DMS114 treated with DMSO at 0.1 percent for 48 hours (cell line): ENCODE results near the gene THAP7.
"Not testable (repeated sequence)": the region's sequence is repeated elsewhere in the genome, so short reads cannot be mapped to it uniquely, and the experiment has no call there.

ENCODE experiments used
- DNase-seq: peaks from one replicate; lab custom pipeline; 2025; ENCODE audit not compliant: unreplicated experiment; lab: John Stamatoyannopoulos, UW

THAP7 gene

GRCh38 chr22:21013657-21014201 lies 11.8 kb upstream of the THAP7 start:
- DNase-seq: no peak

DNA sequence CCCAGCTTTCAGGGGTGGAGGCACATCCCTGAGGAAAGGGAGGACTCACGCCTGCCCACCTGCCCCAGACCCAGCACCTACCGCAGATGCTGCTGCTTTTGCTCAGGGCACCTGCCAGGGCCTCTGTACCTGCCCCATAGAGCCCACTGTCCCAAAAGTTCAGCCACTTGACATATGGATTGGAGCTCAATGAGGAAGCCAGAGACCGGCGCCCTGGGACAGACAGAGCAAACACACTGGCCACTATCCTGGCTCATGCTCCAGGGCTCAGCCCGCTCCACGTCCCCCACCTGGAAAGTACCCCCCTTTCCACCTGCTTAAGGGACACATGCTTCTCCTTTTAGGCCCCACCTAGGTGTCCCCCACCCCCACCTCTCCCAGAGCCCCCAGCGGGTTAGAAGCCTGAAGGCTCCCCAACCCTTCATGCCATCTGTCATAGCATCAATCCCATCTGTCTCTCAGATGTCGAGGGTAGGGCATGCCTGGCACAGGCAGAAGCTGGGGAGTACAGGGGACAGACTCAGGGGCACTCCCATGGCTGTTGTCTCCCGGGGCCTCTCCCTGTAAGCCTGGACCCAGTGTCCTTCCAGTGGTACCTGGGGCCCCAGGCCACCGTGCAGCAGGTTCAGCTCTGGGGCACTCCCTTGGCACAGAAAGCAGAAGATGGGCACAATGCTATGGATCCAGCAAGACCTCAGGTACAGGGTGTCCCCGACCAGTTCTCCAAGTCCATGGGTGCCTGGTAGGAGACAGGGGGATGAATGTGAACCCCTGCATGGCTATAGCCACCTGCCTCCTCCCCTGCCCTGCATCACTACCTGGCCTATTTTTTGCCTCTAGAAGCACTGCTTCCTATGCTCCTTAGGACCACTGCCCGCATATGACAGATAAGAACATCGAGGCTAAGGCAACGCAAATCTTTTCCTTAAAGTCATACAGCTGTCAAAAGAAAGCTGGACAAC lies 10.8 kb upstream of the THAP7 start:
- DNase-seq: no peak

DNA sequence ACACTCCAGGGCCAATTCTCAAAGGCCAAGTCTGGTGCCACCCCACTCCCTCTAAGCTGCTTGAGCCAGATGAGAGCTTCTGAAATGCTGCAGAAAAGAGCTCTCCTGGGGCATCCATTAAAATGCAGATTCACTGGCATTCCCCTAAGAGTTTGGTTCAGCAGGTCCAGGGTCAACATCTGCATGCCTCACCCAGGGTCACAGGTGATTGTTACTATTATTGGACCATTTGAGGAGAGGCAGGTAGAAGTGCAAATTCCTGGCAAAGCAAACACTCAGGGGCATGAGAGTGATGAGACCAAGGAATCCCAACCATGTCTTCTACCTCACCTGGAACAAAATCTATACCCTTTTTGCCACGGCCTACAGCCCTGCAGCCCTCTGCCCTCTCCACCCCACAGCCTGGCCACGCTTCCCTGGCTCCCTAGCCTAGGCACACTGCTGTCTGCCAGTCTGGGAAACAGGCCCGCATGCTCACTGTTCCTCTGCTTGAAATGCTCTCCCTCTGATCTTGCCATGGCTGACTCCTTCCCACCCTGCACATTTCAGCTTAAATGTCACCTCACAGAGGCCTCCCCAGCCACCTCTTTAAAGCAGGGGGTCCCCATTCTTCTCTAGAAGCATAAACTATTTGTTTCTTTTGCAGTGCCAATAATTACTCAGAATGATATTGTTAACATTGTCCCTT lies 8.7 kb upstream of the THAP7 start:
- no peak for DNase-seq

DNA sequence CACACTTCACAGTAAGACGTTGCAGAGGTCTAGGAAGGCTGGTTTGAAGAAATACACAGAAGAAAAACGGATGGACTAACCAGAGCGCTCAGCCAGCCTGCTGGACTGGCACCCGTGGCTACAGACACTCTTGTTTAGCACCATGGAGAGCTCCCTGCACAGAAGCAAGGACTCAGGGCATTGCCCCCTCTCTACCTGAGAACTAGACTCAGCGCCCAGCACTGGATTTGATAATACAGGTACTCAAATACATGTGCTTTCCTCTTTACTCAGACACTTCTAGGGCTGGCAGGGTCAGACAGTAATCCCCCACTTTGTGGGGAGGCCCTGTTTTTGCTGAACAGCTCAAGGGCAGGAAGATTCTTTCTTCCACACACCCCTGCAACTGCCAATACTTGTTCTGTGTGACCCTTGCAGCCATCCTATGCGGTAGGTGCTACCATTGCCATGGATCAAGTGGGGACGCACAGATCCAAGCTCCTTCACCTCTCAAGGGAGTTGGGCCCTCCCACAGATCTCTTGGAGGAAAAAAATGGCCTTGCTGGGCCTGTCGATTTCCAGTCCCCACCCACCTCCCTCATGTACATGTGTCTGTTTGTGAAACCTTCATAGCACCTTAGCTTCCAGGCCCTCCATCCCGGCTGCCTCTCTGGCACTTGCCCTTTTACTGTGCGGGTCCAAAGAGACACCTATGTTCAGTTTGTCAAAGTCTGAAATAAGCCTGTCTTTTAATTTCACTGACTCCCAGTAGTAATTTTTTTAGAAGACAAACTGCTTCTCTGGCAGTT lies 7.9 kb upstream of the THAP7 start:
- DNase-seq: no peak

DNA sequence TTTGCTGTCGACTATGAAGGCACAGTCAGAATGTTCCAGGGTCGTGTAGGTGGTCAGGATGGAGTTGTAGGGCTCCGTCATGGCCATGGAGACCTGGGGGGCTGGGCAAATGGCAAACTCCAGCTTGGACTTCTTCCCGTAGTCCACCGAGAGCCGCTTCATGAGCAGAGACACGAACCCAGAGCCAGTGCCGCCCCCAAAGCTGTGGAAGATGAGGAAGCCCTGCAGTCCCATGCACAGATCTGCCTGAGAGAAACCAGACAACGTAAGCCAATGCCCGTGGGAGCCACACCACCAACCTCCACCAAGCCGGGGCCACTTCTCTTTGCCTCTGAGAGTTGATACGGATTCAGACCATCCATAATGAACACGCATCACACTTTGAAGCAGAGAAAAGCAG lies 7.3 kb upstream of the THAP7 start:
- DNase-seq: not testable (repeated sequence)

DNA sequence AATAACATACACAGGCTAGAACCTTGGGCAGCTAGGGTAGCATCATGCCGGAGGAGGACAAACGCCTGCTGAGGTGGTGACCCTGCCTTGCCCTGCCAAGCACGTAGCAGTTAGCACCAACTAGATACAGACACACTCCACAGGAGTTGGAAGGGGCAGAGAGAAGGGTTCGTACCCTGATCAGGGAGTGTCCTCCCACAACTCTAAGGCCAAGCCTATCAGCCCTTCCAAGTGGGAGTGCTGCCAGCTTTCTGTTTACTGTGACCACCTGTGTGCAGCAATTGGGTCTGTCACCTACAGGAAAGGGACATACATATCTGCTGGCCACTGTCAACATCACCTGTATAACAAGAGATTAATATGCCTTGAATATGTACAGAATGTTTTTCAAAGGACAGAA lies 1.9 kb upstream of the THAP7 start:
- no peak for DNase-seq

- no peak for DNase-seq
Observed at GRCh38 chr22:21000987-21001600, 824 bp downstream of the THAP7 start.

DNA sequence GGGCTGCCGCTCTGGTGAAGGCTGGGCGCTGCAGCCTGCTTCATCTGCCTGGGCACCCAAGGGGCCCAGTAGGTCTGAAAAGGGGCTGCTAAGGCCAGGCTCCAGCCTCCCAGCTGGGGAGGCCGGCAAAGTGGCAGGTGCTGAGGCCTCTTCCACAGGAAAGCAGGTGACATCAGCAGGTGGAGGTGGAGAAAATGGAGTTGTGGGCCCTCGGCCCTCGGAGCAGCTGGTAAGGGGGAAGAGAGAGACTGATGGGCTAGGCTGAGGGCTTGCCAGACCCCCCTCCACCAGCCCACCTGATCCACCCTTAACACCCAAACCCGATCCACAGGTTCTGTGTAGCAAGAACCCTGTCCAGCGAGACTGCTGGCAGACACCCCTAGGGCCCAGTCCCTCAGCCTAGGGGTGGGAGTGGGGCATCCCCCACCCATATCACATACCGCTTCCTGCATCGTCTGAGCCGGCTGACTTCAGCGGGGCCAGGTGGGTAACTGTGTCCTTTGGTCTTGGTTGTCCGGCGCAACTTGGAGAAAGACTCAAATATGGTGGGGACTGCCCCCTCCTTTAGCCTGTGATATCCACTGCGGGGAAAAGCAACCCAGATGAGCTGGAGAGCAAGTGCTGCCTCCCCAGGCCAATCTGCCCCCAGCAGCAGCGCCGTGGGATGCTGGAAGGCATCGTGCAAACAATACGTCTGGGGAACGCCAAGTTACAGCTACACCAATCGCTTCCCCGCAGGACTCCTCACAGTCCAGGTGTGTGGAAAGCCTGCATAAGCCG lies 1.5 kb downstream of the THAP7 start:
- no peak for DNase-seq

DNA sequence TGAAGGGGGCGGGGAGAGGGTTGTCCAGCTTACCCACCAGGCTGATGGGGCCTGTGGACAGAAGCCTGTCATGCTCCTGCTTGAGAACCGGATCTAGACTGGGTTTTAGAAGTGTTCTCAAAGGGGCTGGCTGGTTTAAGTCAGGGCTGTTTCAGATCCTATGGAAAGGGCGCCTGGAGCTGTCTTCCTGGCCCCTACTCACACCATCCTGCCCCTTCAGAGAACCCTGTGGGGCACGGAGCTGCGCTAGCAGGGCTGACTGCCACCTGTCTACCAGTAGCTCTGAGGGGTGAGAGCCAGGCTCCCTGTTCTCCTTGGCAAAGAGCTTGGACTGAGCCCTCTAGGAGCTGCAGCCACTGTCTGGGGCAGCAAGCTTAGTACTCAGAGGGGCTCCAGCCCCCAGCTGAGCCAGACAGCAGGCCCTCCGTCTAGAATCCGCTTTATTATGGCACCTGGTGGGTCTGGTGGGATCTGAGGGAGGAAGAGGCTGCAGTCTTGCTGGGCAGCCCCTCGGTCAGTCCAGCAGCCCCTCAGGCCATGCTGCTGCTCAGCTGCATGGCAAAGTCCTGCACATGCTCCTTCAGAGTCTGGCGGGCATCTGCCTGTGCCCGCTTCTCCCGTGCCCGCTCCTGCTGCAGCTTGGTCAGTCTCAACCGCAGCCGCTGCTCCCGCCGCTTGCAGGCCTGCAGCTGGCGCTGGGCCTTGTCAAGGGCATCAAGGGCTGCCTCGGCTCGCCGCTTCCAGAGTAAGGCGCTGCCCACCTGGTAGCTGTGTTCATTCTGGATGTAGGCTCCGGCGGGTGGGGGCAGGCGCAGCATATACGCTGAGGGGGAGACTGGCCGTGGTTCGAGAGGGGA lies 2.3 kb downstream of the THAP7 start:
- no peak for DNase-seq

DNA sequence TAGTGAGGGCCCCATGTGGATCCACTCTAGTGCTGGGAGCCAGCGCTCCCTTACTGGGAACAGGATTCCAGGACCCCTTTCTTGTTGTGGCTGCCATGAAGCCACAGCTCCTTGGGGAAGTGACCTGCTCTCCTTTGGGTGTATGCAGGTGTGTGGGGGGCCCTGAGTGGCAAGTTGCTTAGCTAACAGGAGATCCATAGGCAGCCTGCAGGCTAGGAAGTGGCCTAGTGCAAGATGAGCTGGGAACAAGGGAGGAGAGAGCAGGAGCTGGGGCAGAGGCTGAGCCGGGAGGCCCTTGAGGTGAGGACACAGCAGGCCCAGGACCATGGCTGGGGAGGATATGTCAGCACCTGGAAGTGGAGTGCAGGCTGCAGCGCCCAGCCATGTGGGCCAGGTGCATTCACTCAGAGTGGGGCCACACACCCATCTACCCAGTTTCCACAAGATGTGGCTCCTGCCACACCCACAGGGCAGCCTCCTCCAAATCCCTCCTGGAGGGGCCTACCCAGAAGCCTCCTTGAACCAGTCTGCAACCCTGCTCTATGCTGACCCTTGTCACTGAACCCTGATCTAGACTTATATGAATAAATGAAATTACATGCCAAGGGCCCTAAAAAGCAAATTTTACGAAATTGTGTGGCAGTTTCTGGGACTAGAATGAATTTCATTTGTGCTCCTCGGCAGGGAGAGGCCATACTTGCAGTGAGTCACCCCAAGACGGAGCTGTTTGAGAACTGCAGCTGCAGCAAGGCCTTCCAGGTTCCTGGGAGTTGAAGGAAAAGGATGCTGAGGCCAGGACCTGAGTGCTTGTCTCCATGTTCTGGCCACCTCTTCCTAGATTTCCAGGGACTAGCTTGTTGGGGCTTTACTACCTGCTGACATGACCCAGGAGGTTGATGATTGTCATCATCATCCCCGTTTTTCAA lies 3.2 kb downstream of the THAP7 start:
- DNase-seq: no peak

GRCh38 chr22:20997536-20998257 lies 4.2 kb downstream of the THAP7 start:
- no peak for DNase-seq

DNA sequence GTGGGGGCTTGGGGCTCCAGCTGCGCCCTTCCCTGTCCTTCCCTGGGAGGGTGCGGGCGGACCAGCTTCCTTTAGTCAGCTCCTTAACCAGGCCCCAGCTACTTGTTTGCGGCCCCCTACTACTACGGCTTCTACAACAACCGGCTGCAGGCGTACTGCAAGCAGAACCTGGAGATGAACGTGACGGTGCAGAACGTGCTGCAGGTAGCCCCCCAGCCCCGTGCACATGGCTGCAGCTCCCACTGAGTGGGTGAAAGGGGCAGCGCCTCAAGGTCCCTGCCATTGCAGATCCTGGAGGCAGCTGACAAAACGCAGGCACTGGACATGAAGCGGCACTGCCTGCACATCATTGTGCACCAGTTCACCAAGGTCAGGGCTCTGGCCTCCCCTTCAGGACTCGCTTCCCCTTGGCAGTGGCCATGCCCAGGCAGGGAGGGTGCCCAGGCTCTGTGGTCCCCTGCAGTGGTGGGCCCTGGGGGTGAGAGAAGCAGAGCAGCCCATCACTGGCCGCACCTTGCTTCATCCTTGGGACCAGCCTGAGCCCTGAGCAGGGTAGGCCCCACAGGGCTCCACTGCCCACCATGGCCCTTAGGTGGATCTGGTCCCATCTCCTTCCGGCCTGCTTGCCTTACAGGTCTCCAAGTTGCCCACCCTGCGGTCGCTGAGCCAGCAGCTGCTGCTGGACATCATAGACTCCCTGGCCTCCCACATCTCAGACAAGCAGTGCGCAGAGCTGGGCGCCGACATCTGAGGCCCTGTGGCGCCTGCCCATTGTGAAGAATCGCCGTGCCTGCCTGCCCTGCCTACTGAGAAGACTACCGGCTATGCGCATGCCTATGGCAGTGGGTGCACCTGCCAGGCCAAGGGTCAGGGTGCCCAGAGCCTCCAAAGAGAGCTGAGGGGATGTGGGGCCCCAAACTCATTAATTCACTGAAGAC lies 5.1 kb downstream of the THAP7 start:
- no peak for DNase-seq

- DNase-seq: no peak
Observed at GRCh38 chr22:20996031-20996410, 5.9 kb downstream of the THAP7 start.

- no peak for DNase-seq
Observed at GRCh38 chr22:20995329-20996030, 6.4 kb downstream of the THAP7 start.

DNA sequence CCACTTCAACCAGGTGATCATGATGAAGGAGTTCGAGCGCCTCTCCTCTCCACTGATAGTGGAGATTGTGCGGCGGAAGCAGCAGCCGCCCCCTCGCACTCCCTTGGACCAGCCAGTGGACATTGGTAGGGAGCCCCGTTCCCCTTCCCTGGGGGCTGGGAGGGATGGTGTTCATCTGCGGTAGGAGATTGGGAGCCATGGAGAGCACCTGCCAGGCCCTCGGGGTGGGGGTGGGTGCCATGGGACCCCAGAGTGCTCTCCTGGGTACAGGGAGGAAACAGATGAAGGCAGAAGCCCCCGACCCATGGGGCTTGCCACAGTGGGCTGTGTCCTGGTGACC lies 7.0 kb downstream of the THAP7 start:
- no peak for DNase-seq
